PC-3 (cell line): ENCODE data around the gene FLRT1. TPM values are rescaled to one million over a fixed set of nuclear protein-coding genes. Genes with fewer than 3 reads are reported as not detected.

Experiments
- ATAC-seq: fragments of 200-7000 bp; cut with Tn5 transposase; 2 replicates; pipeline ENCODE4 v1.9.1; 2020; ENCODE audit warnings: mild to moderate bottlenecking, moderate library complexity
- BruUV-seq: library from RNA; stranded (reverse); fragments of 400-500 nt; replicated peaks from 2 replicates; lab custom pipeline; 2021; lab: Mats Ljungman, UMichigan
- CTCF ChIA-PET: fragments of 300-600 bp; sonication (Branson Sonifier 250); formaldehyde crosslinking; loops from one replicate; lab custom pipeline; 2022; ENCODE audit warnings: antibody characterized with exemption; lab: Charles Lee
- POLR2A ChIA-PET: fragments of 300-600 bp; sonication (Branson Sonifier 250); formaldehyde crosslinking; loops from one replicate; lab custom pipeline; 2022; ENCODE audit warnings: antibody characterized with exemption; ENCODE audit not compliant: unreplicated experiment; lab: Charles Lee
- DNase-seq: peaks from one replicate; pipeline ENCODE4 v3.0.0-alpha.2; 2015
- H2AFZ ChIP-seq: fragments of 300-600 bp; sonication (generic); 2 replicates; pipeline ENCODE4 v1.6.0; 2016; ENCODE audit warnings: antibody characterized with exemption, low read length
- H3F3A ChIP-seq: fragments of 300-600 bp; sonication (generic); one replicate; pipeline ENCODE4 v1.6.0; 2017; ENCODE audit warnings: antibody characterized with exemption, low read length, control low read depth, mild to moderate bottlenecking; ENCODE audit not compliant: unreplicated experiment
- H3K27ac ChIP-seq: fragments of 300-600 bp; sonication (generic); 2 replicates; pipeline ENCODE4 v1.5.1; 2016; ENCODE audit warnings: mild to moderate bottlenecking, low read length
- H3K27me3 ChIP-seq: fragments of 300-600 bp; sonication (generic); 2 replicates; pipeline ENCODE4 v1.6.1; 2016; ENCODE audit warnings: low read length, mixed read lengths
- H3K36me3 ChIP-seq: fragments of 300-600 bp; sonication (generic); 2 replicates; pipeline ENCODE4 v1.6.1; 2016; ENCODE audit warnings: low read depth, mixed run types, low read length, mixed read lengths
- H3K4me1 ChIP-seq: fragments of 300-600 bp; sonication (generic); 2 replicates; pipeline ENCODE4 v1.5.1; 2016; ENCODE audit warnings: low read length; ENCODE audit not compliant: insufficient read depth
- H3K4me2 ChIP-seq: fragments of 300-600 bp; sonication (generic); 2 replicates; pipeline ENCODE4 v1.6.0; 2016; ENCODE audit warnings: low read length
- H3K4me3 ChIP-seq: fragments of 300-600 bp; sonication (generic); 2 replicates; pipeline ENCODE4 v1.5.1; 2016; ENCODE audit warnings: mild to moderate bottlenecking, low read length, mixed read lengths
- H3K79me2 ChIP-seq: fragments of 300-600 bp; sonication (generic); 2 replicates; pipeline ENCODE4 v1.6.1; 2017; ENCODE audit warnings: low read length, mixed read lengths
- H3K9ac ChIP-seq: fragments of 300-600 bp; sonication (generic); 2 replicates; pipeline ENCODE4 v1.6.0; 2016; ENCODE audit warnings: mild to moderate bottlenecking, low read length
- H3K9me2 ChIP-seq: fragments of 300-600 bp; sonication (generic); replicated peaks from 2 replicates; pipeline ENCODE4 v1.6.1; 2016; ENCODE audit warnings: mixed run types, low read length, mixed read lengths
- H3K9me3 ChIP-seq: fragments of 300-600 bp; sonication (generic); 2 replicates; pipeline ENCODE4 v1.6.1; 2016; ENCODE audit warnings: low read length, mixed read lengths
- H4K20me1 ChIP-seq: fragments of 300-600 bp; sonication (generic); 2 replicates; pipeline ENCODE4 v1.6.1; 2016; ENCODE audit warnings: low read length, mixed read lengths
- EZH2 ChIP-seq: fragments of 300-600 bp; sonication (generic); IDR thresholded peaks from one replicate; pipeline ENCODE4 v1.6.1; 2017; ENCODE audit warnings: antibody characterized with exemption, mild to moderate bottlenecking, low read length; ENCODE audit not compliant: unreplicated experiment
- EZH2phosphoT487 ChIP-seq: fragments of 300-600 bp; sonication (generic); IDR thresholded peaks from 2 replicates; pipeline ENCODE4 v1.6.1; 2018; ENCODE audit warnings: mild to moderate bottlenecking, antibody characterized with exemption, low read length, borderline replicate concordance
- intact Hi-C: fragments of 100-400 bp; cut with micrococcal nuclease; formaldehyde crosslinking; loops from 2 replicates; pipeline ENCODE4 v1.9.0; 2023
- total RNA-seq: library from RNA; depleted of rRNA; stranded (reverse); fragments of >200 nt; gene quantifications from 2 replicates; pipeline ENCODE4 v1.2.3, GENCODE V29; 2014
- TF ChIP-seq, protein P1 (sequence below): fragments of 300-600 bp; sonication (generic); conservative IDR thresholded peaks from 2 replicates; pipeline ENCODE4 v1.5.1; 2017; ENCODE audit warnings: antibody characterized with exemption, low read depth, mild to moderate bottlenecking, low read length

FLRT1 gene
- total RNA-seq, 1 experiment from 2014 or later: not detected

DNA sequence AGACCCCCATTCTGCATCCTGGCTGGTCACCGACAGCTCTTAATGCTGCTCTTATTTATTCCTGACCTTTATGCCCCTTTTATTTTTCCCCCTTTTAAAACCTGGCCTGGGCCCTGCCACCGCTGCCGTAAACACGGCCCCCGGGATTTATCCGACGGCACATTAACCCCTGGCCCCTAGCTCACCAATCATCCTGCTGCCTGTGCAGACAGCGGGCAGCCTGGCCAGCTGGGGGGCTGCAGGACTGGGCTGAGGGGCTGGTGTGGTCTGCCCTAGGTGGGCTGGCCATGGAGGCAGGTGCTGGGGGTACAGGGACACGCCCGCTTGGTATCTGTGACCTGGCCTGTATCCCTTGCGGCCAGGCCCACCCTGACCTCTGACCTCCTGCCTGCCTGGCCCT is 21.4 kb upstream of the FLRT1 start:
- no peaks in the 10 kb centered on the region for H3K4me1 ChIP-seq
- BruUV-seq: no TSS peak
- CTCF ChIA-PET: no interaction called here
- TF ChIP-seq EZH2 (no peak), EZH2phosphoT487 (no peak)
- TF ChIP-seq, protein P1, sequence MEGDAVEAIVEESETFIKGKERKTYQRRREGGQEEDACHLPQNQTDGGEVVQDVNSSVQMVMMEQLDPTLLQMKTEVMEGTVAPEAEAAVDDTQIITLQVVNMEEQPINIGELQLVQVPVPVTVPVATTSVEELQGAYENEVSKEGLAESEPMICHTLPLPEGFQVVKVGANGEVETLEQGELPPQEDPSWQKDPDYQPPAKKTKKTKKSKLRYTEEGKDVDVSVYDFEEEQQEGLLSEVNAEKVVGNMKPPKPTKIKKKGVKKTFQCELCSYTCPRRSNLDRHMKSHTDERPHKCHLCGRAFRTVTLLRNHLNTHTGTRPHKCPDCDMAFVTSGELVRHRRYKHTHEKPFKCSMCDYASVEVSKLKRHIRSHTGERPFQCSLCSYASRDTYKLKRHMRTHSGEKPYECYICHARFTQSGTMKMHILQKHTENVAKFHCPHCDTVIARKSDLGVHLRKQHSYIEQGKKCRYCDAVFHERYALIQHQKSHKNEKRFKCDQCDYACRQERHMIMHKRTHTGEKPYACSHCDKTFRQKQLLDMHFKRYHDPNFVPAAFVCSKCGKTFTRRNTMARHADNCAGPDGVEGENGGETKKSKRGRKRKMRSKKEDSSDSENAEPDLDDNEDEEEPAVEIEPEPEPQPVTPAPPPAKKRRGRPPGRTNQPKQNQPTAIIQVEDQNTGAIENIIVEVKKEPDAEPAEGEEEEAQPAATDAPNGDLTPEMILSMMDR: no peak
- no peaks in the 10 kb centered on the region for H3K27me3 ChIP-seq
- H3K27ac ChIP-seq: no peak overlapping the region
- H3K79me2 ChIP-seq: no peaks in the 10 kb centered on the region
- no peaks in the 10 kb centered on the region for H3F3A ChIP-seq
- H3K9ac ChIP-seq: no peak overlapping the region
- no peak overlapping the region for H3K4me2 ChIP-seq
- intact Hi-C loops: no loop called here
- no peaks in the 10 kb centered on the region for H3K9me2 ChIP-seq
- no peak for ATAC-seq
- H4K20me1 ChIP-seq: no peaks in the 10 kb centered on the region
- H2AFZ ChIP-seq: no peak overlapping the region
- no peaks in the 10 kb centered on the region for H3K9me3 ChIP-seq
- no peaks in the 10 kb centered on the region for H3K36me3 ChIP-seq
- H3K4me3 ChIP-seq: no peak overlapping the region
- POLR2A ChIA-PET: no interaction called here
- DNase-seq: no peak

DNA sequence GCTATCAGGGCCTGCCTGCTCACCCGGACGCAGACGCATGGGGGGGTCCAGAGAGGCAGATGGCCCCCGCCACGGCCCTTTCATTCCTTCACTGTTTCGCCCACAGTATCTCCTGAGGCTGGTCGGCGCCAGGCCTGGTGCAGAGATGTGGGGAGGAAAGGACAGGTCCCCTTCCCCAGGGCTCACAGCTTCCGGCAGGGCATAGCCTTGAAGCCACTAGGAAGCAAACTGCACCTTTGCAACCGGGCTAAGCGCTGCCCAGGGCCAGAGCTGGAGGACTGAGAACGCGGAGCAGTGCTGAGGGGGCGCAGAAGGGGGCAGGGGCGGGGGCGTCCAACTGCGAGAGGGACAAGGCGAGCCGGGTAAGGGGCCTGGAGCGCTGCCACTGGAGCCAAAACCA is 20.2 kb upstream of the FLRT1 start:
- Histone ChIP-seq H3K36me3 (no peaks in the 10 kb centered on the region), H3K79me2 (no peaks in the 10 kb centered on the region), H3K4me3 (no peak overlapping the region), H3K27ac (no peak overlapping the region), H3K4me1 (no peaks in the 10 kb centered on the region), H3K4me2 (no peak overlapping the region), H4K20me1 (no peaks in the 10 kb centered on the region), H3K27me3 (no peaks in the 10 kb centered on the region), H3K9ac (no peak overlapping the region), H3K9me2 (no peaks in the 10 kb centered on the region), H2AFZ (no peak overlapping the region), H3K9me3 (no peaks in the 10 kb centered on the region), H3F3A (no peaks in the 10 kb centered on the region)
- CTCF ChIA-PET: interaction anchor here (0.6 kb wide), 1 partner anchor 285 kb away, joined by 6 read pairs; no protein-coding TSS in a partner anchor
- intact Hi-C loops: no loop called here
- POLR2A ChIA-PET: interaction anchor here (0.6 kb wide), 1 partner anchor 53 kb away, joined by 3 read pairs; no protein-coding TSS in a partner anchor
- BruUV-seq: no TSS peak
- TF ChIP-seq, protein P1: no peak
- no peak for TF ChIP-seq EZH2phosphoT487
- no peak for TF ChIP-seq EZH2
- no peak for DNase-seq
- no peak for ATAC-seq

DNA sequence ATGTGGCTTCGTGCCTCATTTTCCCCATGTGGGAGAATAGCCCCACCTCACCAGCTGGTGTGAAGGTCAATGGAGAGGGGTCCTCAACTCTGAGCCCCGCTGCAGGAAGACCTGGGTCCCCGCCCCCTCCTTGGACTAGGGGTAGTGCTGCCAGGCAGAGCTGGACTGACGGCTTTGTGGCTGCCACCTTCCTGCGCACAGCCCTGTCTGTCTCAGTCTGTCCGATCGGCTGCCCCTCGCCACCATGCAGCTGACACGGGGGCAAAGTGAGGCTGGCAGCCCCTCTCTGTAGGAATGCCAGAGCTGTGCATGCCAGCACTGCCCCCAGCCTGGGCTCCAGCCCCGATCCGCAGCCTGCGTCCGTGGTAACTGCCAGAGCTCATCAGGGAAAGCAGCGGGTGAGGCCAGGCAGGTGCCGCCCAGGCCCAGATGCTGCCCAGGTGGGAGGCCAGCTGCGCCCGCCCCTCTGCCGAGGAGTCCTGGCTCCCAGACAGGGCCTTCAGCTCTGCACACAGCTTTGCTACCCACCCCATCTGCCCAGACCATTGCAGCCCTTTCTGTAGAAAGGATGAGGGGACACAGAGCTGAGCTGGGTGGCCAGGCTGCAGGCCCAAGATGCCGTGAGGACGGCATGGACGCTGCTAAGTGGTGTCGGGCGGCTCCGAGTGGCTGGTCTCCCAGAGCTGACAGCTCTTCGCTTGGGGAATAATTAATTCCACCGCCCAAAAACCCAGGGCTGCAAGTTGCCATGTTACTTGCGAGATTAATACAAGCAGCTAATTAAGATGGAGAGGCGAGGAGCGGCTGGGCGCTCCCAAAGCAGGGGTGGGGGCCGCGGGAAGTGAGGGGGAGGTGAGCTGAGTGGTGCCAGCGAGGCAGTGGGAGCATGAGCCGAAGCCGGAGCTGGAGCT is 19.5 kb upstream of the FLRT1 start:
- H3F3A ChIP-seq: no peaks in the 10 kb centered on the region
- no peak overlapping the region for H3K4me3 ChIP-seq
- no peak overlapping the region for H3K9ac ChIP-seq
- no peaks in the 10 kb centered on the region for H3K9me2 ChIP-seq
- no peak overlapping the region for H3K27ac ChIP-seq
- intact Hi-C loops: no loop called here
- no peaks in the 10 kb centered on the region for H4K20me1 ChIP-seq
- no peaks in the 10 kb centered on the region for H3K4me1 ChIP-seq
- TF ChIP-seq EZH2: no peak
- TF ChIP-seq, protein P1: no peak
- TF ChIP-seq EZH2phosphoT487: no peak
- POLR2A ChIA-PET: interaction anchor here (0.6 kb wide), 1 partner anchor 53 kb away, joined by 3 read pairs; no protein-coding TSS in a partner anchor
- H3K9me3 ChIP-seq: no peaks in the 10 kb centered on the region
- CTCF ChIA-PET: no interaction called here
- no peaks in the 10 kb centered on the region for H3K27me3 ChIP-seq
- ATAC-seq (no peak), DNase-seq (no peak)
- no peaks in the 10 kb centered on the region for H3K79me2 ChIP-seq
- H2AFZ ChIP-seq: no peak overlapping the region
- no TSS peak for BruUV-seq
- no peaks in the 10 kb centered on the region for H3K36me3 ChIP-seq
- no peak overlapping the region for H3K4me2 ChIP-seq
